ENCODE measurements around the gene AGAP9.

DNA sequence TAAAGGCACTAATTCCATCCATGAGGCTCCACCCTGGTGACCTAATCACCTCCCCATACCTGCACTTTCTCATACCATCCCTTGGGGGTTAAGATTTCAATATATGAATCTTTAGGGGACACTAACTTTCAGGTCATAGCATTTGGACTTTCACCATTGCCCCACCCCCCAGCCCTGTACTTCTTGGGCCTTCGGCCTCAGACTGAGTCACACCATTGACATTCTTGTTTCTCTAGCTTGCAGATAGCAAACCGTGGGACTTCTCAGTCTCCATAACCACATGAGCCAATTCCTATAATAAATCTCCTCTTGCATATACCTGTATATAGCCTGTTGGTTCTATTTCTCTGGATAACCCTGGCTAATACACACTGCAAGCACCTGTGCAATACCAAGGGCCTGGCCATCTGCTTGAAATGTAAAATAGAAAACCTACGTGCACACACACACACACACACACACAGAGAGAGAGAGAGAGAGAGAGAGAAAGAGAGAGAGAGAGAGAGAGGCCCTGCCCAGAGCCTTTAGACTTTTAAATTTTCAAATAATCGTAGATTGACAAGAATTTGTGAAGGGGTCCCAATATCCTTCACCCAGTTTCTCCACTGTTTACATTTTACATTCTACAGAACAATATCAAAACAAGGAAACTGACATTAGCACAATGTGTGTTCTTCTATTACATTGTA, 64.8 kb downstream of the AGAP9 start:
- no peak for TF ChIP-seq SIN3A (IDR thresholded peaks at IDR 0.05; ENCODE audit: borderline replicate concordance, insufficient read depth, low read depth, low read length)
- TF ChIP-seq, protein P1, sequence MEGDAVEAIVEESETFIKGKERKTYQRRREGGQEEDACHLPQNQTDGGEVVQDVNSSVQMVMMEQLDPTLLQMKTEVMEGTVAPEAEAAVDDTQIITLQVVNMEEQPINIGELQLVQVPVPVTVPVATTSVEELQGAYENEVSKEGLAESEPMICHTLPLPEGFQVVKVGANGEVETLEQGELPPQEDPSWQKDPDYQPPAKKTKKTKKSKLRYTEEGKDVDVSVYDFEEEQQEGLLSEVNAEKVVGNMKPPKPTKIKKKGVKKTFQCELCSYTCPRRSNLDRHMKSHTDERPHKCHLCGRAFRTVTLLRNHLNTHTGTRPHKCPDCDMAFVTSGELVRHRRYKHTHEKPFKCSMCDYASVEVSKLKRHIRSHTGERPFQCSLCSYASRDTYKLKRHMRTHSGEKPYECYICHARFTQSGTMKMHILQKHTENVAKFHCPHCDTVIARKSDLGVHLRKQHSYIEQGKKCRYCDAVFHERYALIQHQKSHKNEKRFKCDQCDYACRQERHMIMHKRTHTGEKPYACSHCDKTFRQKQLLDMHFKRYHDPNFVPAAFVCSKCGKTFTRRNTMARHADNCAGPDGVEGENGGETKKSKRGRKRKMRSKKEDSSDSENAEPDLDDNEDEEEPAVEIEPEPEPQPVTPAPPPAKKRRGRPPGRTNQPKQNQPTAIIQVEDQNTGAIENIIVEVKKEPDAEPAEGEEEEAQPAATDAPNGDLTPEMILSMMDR (IDR thresholded peaks at IDR 0.05): no peak
- TF ChIP-seq, protein P2, sequence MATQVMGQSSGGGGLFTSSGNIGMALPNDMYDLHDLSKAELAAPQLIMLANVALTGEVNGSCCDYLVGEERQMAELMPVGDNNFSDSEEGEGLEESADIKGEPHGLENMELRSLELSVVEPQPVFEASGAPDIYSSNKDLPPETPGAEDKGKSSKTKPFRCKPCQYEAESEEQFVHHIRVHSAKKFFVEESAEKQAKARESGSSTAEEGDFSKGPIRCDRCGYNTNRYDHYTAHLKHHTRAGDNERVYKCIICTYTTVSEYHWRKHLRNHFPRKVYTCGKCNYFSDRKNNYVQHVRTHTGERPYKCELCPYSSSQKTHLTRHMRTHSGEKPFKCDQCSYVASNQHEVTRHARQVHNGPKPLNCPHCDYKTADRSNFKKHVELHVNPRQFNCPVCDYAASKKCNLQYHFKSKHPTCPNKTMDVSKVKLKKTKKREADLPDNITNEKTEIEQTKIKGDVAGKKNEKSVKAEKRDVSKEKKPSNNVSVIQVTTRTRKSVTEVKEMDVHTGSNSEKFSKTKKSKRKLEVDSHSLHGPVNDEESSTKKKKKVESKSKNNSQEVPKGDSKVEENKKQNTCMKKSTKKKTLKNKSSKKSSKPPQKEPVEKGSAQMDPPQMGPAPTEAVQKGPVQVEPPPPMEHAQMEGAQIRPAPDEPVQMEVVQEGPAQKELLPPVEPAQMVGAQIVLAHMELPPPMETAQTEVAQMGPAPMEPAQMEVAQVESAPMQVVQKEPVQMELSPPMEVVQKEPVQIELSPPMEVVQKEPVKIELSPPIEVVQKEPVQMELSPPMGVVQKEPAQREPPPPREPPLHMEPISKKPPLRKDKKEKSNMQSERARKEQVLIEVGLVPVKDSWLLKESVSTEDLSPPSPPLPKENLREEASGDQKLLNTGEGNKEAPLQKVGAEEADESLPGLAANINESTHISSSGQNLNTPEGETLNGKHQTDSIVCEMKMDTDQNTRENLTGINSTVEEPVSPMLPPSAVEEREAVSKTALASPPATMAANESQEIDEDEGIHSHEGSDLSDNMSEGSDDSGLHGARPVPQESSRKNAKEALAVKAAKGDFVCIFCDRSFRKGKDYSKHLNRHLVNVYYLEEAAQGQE (IDR thresholded peaks at IDR 0.05; ENCODE audit: insufficient read depth in 1 of 2, low read depth in 2 of 2, low read length in 1 of 2): no peak
